HG02938 (cell line): ENCODE data around the gene STYXL1.

Source experiments
- ATAC-seq: cut with Tn5 transposase; IDR thresholded peaks from one replicate; pipeline ENCODE4 v1.9.1; 2021; ENCODE audit warnings: mild to moderate bottlenecking, moderate library complexity; ENCODE audit not compliant: unreplicated experiment

Gene STYXL1

DNA sequence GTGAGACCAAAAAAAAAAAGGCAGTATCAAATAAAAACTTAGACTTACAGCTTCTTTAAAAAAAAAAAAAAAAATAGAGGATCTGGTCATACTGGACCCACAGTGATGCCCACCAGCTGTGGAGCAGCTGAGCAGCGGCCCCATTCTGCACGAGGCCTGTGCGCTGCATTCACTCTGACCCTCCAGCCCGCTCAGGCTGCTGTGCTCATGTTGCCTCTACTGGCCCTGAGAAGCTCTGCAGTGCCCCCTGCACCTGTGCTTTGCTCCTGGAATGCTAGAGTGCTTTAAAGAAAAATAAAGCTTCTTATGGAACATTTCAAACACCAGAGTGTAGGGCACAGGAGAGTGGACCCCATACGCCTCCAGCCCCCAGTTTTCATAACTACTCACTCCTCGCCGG lies 86.6 kb downstream of the STYXL1 start:
- no peak for ATAC-seq

DNA sequence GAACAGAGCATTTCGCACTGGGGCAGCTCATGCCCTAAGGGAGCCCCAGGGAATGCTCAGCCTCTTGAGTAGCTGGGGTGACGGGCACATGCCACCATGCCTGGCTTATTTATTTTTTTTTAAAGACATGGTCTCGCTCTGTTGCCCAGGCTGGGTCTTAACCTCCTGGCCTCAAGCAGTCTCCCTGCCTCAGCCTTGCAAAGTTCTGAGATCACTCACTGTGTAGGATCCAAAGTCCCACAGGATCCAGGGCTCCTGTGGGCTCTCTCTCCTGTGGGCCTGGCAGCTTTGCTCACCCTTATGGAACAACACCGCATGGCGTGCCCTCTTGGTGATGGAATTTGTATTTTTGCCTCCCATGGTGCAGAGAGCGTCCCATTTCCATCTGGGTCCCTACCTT lies 87.4 kb downstream of the STYXL1 start:
- no peak for ATAC-seq

- ATAC-seq = no peak
Measured at GRCh38 chr7:75958802-75959543, 88.8 kb downstream of the STYXL1 start.

DNA sequence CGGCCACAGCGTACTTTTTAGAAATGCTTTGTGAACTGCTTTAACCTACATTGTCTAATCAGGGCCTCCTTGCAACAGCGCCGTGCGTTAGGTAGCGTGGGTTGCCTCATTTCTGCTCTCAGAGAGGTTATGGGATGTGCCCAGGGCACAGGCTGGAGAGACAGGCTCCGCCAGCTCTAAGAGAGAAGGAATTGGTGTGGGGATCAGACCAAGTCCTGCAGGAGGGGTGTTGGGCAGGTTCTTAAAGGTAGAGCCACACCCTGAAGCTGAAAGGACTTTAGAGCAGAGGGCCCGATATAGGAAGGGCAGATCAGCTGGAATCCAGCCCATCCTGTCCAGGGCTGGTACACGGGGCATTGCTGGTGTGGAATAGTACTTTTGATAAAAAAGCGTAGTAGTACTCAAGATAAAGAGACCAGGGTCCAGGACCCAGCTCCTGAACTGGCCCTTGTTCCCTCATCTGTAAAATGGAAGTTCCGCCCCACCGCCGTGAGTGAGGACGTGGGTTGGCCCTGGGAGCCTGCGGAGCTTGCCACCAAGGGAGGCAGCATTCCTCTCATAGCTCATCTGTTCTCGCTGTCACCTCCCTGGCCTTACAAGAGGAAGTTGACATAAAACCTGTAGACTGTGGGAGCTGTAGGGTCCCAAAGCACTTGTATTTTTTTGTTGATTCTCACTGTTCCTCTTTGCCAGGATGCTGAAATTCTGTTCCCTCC lies 90.6 kb downstream of the STYXL1 start:
- ATAC-seq = no peak

DNA sequence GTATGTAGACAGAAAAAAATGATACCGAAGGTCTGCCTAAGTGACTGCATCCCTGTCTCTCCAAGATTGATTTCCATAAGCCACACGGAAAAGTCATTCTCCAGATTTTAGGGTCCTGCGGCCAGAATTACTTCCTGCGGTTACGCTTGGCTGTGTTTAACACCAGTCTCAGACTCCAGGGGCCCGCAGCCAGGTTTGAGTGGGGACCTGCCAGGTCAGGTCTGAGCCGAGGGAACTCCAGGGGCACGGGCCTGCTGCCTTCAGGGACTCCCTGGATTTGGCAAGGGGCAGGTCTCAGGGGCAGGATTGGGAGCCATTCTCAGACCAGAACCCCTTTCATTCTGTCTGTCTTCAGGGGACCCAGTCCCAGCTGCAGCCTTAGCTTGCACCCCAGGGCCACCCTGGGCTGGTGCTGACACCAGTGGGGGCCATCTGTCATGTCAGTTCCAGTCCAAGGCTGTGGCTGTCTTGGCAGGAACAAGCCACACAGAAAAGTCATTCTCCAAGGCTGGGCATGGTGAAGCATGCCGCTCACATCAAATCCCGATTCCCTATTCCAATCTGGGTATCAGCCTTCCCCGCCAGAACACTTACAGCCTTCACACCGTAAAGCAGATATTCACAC lies 92.4 kb downstream of the STYXL1 start:
- no peak for ATAC-seq

- ATAC-seq = no peak
Measured at GRCh38 chr7:75953931-75954330, 93.9 kb downstream of the STYXL1 start.

GRCh38 chr7:75953431-75953830 lies 94.4 kb downstream of the STYXL1 start:
- ATAC-seq = no peak

- no peak for ATAC-seq
Measured at GRCh38 chr7:75951506-75951905, 96.3 kb downstream of the STYXL1 start.

DNA sequence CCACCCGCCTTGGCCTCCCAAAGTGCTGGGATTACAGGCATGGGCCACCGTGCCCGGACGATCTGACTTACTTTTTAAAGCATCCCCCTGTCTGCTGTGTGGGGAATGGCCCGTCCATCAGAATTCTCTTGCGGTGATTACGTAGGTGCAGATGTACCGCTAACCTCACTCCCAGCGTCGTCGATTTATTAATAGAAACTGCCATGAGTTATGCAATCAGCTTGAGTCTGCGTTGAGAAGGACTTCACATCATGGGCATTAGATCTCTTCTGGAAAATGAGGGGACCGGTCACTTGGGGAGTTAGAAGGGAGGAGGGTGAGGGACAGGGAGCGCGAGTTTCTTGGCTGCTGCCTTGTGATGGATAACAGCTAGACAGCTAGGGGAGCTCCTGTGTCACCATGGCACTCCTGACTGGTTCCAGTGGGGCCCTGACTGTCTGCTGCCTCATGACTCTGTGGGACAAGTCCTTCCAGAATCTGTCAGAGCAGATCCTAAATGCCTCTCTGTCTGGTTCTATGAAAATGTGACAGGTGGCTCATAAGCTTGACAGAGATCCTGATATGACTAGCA lies 97.6 kb downstream of the STYXL1 start:
- ATAC-seq = no peak

GRCh38 chr7:75948179-75948578 lies 99.6 kb downstream of the STYXL1 start:
- no peak for ATAC-seq
